SU-DHL-6 (cell line): ENCODE data around the gene IKZF5.

Experiments
- CTCF ChIP-seq: fragments of 200-600 bp; sonication (generic); IDR thresholded peaks from one replicate; pipeline ENCODE4 v1.5.1; 2017; ENCODE audit warnings: antibody characterized with exemption, mild to moderate bottlenecking, low read length, moderate library complexity; ENCODE audit not compliant: insufficient read depth, poor library complexity, severe bottlenecking
- EZH2phosphoT487 ChIP-seq: fragments of 200-600 bp; sonication (generic), shearing (Covaris generic); conservative IDR thresholded peaks from 2 replicates; pipeline ENCODE4 v1.6.1; 2018; ENCODE audit warnings: mild to moderate bottlenecking, antibody characterized with exemption, low read length, moderate library complexity, mixed read lengths

DNA sequence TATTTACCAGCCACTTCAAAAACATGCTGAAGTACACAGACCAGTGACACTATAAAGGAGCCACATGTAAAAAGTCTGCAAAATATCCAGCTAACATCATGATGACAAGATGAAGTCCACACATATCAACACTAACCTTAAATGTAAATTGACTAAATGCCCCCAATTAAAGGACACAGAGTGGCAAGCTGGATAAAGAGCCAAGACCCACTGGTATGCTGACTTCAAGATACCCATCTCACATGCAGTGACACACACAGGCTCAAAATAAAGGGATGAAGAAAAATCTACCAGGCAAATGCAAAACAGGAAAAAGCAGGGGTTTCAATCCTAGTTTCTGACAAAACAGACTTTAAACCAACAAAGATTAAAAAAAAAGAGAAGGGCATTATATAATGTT lies 41.7 kb downstream of the IKZF5 start:
- no peak for TF ChIP-seq EZH2phosphoT487
- no peak for TF ChIP-seq CTCF
